ENCODE data around the gene MOCOS.

The MOCOS gene

GRCh38 chr18:36241831-36242230 is 54.5 kb downstream of the MOCOS start:
- no peak overlapping the region for H3K27ac Mint-ChIP-seq
- peaks cover 7% of the 10 kb centered on the region for H3K36me3 Mint-ChIP-seq (ENCODE audit: low read depth)
- H3K4me1 Mint-ChIP-seq, result no peaks in the 10 kb centered on the region
- no peak for TF ChIP-seq CTCF (IDR thresholded peaks at IDR 0.05; ENCODE audit: unreplicated experiment in 3 of 3)
- H3K9me3 Mint-ChIP-seq, result peaks cover 41% of the 10 kb centered on the region
- H3K4me3 Mint-ChIP-seq, result no peak overlapping the region
- H3K27me3 Mint-ChIP-seq (ENCODE audit: low read depth), result no peaks in the 10 kb centered on the region

GRCh38 chr18:36247036-36247435 is 59.7 kb downstream of the MOCOS start:
- TF ChIP-seq CTCF (IDR thresholded peaks at IDR 0.05; ENCODE audit: unreplicated experiment in 3 of 3), result no peak
- H3K4me1 Mint-ChIP-seq, result no peaks in the 10 kb centered on the region

GRCh38 chr18:36249392-36249791 is 62.1 kb downstream of the MOCOS start:
- no peaks in the 10 kb centered on the region for H3K4me1 Mint-ChIP-seq
- no peak for TF ChIP-seq CTCF (IDR thresholded peaks at IDR 0.05; ENCODE audit: unreplicated experiment in 3 of 3)
- H3K4me3 Mint-ChIP-seq, result no peak overlapping the region
- H3K27ac Mint-ChIP-seq, result no peak overlapping the region
- H3K27me3 Mint-ChIP-seq (ENCODE audit: low read depth), result peaks cover 7% of the 10 kb centered on the region
- peaks cover 33% of the 10 kb centered on the region for H3K9me3 Mint-ChIP-seq
- H3K36me3 Mint-ChIP-seq (ENCODE audit: low read depth), result peaks cover 5% of the 10 kb centered on the region

More at GRCh38 chr18:36247036-36247435, 59.7 kb downstream of the MOCOS start:
- H3K27ac Mint-ChIP-seq, result no peak overlapping the region
- H3K9me3 Mint-ChIP-seq, result peaks cover 53% of the 10 kb centered on the region
- peaks cover 11% of the 10 kb centered on the region for H3K36me3 Mint-ChIP-seq (ENCODE audit: low read depth)
- H3K4me3 Mint-ChIP-seq, result no peak overlapping the region
- peaks cover 7% of the 10 kb centered on the region for H3K27me3 Mint-ChIP-seq (ENCODE audit: low read depth)

GRCh38 chr18:36250827-36251226 is 63.5 kb downstream of the MOCOS start:
- Mint-ChIP-seq H3K27ac (no peak overlapping the region), H3K9me3 (peaks cover 25% of the 10 kb centered on the region), H3K4me3 (no peak overlapping the region), H3K4me1 (no peaks in the 10 kb centered on the region), H3K27me3 (ENCODE audit: low read depth) (peaks cover 7% of the 10 kb centered on the region), H3K36me3 (ENCODE audit: low read depth) (peaks cover 5% of the 10 kb centered on the region)
- TF ChIP-seq CTCF (IDR thresholded peaks at IDR 0.05; ENCODE audit: unreplicated experiment in 3 of 3), result no peak

GRCh38 chr18:36255072-36255698 is 67.9 kb downstream of the MOCOS start:
- no peak for TF ChIP-seq CTCF (IDR thresholded peaks at IDR 0.05; ENCODE audit: unreplicated experiment in 3 of 3)
- H3K4me1 Mint-ChIP-seq, result no peaks in the 10 kb centered on the region
- no peaks in the 10 kb centered on the region for H3K9me3 Mint-ChIP-seq
- H3K36me3 Mint-ChIP-seq (ENCODE audit: low read depth), result no peaks in the 10 kb centered on the region
- H3K4me3 Mint-ChIP-seq, result no peak overlapping the region
- H3K27me3 Mint-ChIP-seq (ENCODE audit: low read depth), result no peaks in the 10 kb centered on the region
- no peak overlapping the region for H3K27ac Mint-ChIP-seq

- no peaks in the 10 kb centered on the region for H3K4me1 Mint-ChIP-seq
- no peaks in the 10 kb centered on the region for H3K36me3 Mint-ChIP-seq (ENCODE audit: low read depth)
- no peak overlapping the region for H3K27ac Mint-ChIP-seq
- TF ChIP-seq CTCF (IDR thresholded peaks at IDR 0.05; ENCODE audit: unreplicated experiment in 3 of 3), result no peak
- no peaks in the 10 kb centered on the region for H3K27me3 Mint-ChIP-seq (ENCODE audit: low read depth)
- H3K4me3 Mint-ChIP-seq, result no peak overlapping the region
- H3K9me3 Mint-ChIP-seq, result no peaks in the 10 kb centered on the region
Measured at GRCh38 chr18:36256094-36256493, 68.8 kb downstream of the MOCOS start.
